Uterus (tissue), 4 donors: ENCODE data around the gene CDC42BPG. TPM values are rescaled to one million over a fixed set of nuclear protein-coding genes. Genes with fewer than 3 reads are reported as not detected.

Source experiments
- DNase-seq, 2 donors: peaks; one replicate each; pipeline ENCODE4 v3.0.0-alpha.2; 2019 to 2020
- H3K27ac ChIP-seq, 2 donors: fragments of 200-600 bp; sonication (generic); 1 replicate in 1 of 2; 2 replicates in 1 of 2; pipeline ENCODE4 v1.5.1; 2016 to 2018
- H3K27me3 ChIP-seq, 2 donors: fragments of 200-600 bp; sonication (generic); one replicate each; pipeline ENCODE4 v1.5.1; 2018 to 2019; ENCODE audit warnings: control low read depth in 1 of 2
- H3K36me3 ChIP-seq, 2 donors: fragments of 200-600 bp; sonication (generic); one replicate each; pipeline ENCODE4 v1.5.1; 2019; ENCODE audit warnings: control low read depth in 1 of 2
- H3K4me1 ChIP-seq, 2 donors: fragments of 200-600 bp; sonication (generic); one replicate each; pipeline ENCODE4 v1.5.1; 2018 to 2019; ENCODE audit warnings: control low read depth in 1 of 2
- H3K4me3 ChIP-seq, 2 donors: fragments of 200-600 bp; sonication (generic); 1 replicate in 1 of 2; 2 replicates in 1 of 2; pipeline ENCODE4 v1.5.1; 2018 to 2019; ENCODE audit warnings: mild to moderate bottlenecking in 1 of 2
- H3K9me3 ChIP-seq, 2 donors: fragments of 200-600 bp; sonication (generic); one replicate each; pipeline ENCODE4 v1.5.1; 2019; ENCODE audit warnings: control low read depth in 1 of 2
- POLR2A ChIP-seq, 2 donors: fragments of 450-650 bp; IDR thresholded peaks; one replicate each; pipeline ENCODE4 v1.6.1; 2016; ENCODE audit warnings: antibody characterized with exemption in 2 of 2, mild to moderate bottlenecking in 1 of 2, moderate library complexity in 1 of 2
- intact Hi-C: fragments of 100-400 bp; cut with DNase I; formaldehyde crosslinking; loops from one replicate; pipeline ENCODE4 v1.15.1; 2023; ENCODE audit warnings: low total_unique reads
- total RNA-seq, 4 donors: library from RNA; depleted of rRNA in 3 of 4; stranded (reverse); fragments of >200 nt in 3 of 4; gene quantifications; one replicate each; pipeline versions ENCODE4 v1.1.0 to v1.2.4, GENCODE V29; 2014 to 2023
- TF ChIP-seq, protein P1 (sequence below), 4 experiments: fragments of 200-600 bp in 2 of 4; fragments of 450-650 bp in 2 of 4; sonication (generic) in 2 of 4; IDR thresholded peaks; one replicate each; pipeline ENCODE4 v1.5.1; 2016 to 2019; ENCODE audit warnings: antibody characterized with exemption in 4 of 4, mild to moderate bottlenecking in 2 of 4, moderate library complexity in 1 of 4
- donor health status: DM: yes; HTN: yes; CAD: no.

The CDC42BPG gene
- total RNA-seq, 4 donors from 2014 or later: under 0.01 to 2.7 (median 0.30) TPM

DNA sequence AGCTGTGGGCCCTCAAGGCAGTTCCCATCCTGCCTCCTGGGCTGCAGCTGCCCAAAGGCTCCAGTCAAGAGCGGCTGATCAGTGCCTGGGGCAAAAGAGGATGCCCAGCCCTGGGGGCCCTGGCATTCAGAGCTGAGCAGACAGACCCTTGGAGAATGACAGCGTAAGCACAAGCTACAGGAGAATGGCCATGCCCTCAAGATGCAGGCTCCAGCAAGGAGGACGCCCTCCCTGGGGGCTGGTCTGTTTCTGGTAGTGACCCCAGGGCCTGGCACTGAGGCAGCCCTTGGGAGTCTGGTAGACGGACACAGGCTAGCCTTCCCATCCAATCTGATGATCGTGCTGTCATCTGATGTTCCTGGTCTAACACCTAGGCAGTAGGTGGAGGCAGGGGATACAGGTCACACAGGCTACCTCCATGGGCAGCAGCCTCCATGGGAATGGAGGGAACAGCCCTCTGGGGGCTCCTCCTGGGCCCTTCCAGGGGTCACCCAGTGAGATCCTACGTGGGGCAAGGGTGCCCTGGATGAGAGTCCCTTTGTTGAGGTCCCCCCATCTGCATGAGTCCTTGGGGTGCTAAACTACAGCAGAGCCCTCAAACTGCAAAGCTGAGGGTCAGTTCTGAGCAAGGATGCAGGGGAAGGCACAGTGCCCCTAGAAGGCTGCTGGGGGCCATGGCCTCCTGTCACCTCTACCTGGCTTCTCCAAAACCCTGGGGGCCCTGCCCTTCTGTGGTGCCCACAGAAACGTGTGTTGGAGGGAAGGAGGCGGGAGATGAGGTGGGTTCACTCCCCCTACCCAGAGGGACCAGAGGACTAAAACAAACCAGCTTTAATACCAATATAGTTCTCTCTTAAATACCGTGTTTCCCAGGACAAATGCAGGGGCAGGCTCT lies 55.9 kb downstream of the CDC42BPG start:
- no peaks in the 10 kb centered on the region for H3K4me1 ChIP-seq
- intact Hi-C loops: no loop called here
- TF ChIP-seq POLR2A (IDR thresholded peaks at IDR 0.05): no peak
- TF ChIP-seq, protein P1, sequence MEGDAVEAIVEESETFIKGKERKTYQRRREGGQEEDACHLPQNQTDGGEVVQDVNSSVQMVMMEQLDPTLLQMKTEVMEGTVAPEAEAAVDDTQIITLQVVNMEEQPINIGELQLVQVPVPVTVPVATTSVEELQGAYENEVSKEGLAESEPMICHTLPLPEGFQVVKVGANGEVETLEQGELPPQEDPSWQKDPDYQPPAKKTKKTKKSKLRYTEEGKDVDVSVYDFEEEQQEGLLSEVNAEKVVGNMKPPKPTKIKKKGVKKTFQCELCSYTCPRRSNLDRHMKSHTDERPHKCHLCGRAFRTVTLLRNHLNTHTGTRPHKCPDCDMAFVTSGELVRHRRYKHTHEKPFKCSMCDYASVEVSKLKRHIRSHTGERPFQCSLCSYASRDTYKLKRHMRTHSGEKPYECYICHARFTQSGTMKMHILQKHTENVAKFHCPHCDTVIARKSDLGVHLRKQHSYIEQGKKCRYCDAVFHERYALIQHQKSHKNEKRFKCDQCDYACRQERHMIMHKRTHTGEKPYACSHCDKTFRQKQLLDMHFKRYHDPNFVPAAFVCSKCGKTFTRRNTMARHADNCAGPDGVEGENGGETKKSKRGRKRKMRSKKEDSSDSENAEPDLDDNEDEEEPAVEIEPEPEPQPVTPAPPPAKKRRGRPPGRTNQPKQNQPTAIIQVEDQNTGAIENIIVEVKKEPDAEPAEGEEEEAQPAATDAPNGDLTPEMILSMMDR (IDR thresholded peaks at IDR 0.05): no peak
- H3K9me3 ChIP-seq: no peaks in the 10 kb centered on the region
- no peaks in the 10 kb centered on the region for H3K36me3 ChIP-seq
- DNase-seq: no peak
- no peak overlapping the region for H3K27ac ChIP-seq
- H3K27me3 ChIP-seq: no peaks in the 10 kb centered on the region
- H3K4me3 ChIP-seq: no peak overlapping the region

DNA sequence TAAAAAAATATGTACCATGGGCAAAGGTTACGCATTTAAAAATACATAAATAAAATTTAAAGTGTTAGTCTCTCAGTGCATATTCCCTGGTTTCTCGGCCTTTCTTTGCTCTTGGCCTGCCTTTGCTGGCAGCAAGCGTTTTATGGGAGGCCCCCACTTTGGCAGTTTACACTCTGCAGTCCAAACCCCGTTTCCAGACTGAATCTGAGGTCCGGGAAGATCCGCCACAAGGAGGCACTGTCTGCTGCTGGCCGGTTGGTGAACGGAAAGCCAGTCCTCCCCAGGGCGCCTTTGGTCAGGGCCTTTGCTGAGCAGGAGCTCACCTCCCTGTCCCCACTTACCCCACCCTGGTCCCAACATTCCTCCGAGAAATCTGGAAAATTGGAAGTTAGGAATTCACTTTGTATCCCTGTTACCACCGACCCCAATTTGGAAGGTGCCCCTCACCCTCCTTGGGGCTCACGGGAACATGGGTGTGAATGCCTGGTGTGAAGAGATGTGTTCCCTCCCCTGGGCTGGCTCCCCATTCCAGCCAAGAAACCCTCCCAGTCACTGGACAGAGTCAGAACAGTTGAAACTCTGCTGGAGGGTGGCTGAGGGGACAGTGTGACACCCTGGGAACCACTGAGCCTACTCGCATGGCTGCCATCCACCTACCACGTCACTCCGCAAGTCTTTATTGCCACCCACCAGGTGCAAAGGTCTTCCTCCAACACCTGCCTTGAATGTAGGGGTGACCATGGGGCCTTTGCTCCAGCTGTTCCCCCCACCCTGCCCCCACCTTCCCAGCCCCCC lies 56.7 kb downstream of the CDC42BPG start:
- H3K27ac ChIP-seq: no peak overlapping the region
- intact Hi-C loops: no loop called here

DNA sequence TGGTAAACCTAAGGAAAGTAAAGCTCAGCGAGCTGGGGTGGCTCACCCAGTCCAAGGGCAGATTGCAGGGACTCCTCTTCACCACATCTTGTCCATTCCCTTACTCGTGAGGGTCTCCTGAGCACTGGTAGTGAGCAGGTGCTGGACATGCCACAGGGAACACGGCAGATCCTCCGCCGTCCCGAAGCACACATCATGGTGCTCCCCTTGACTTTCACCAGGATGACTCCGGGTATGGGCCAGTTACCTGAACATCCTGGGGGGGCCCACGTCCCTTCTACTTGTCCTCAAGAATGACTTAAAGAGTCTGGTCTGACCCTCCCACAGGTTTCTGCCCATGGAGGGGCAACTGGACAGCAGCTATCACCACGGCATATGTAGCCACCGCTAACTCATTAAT lies 58.1 kb downstream of the CDC42BPG start:
- Histone ChIP-seq H3K4me3 (no peak overlapping the region), H3K9me3 (no peaks in the 10 kb centered on the region), H3K27ac (no peak overlapping the region), H3K27me3 (no peaks in the 10 kb centered on the region), H3K4me1 (no peaks in the 10 kb centered on the region), H3K36me3 (no peaks in the 10 kb centered on the region)
- TF ChIP-seq POLR2A (IDR thresholded peaks at IDR 0.05): no peak
- TF ChIP-seq, protein P1 (IDR thresholded peaks at IDR 0.05): no peak
- DNase-seq: no peak
- intact Hi-C loops: no loop called here

More for the DNA sequence above, 56.7 kb downstream of the CDC42BPG start:
- TF ChIP-seq, protein P1 (IDR thresholded peaks at IDR 0.05): peak in 3 of 4 experiments; percentile 41 to 51 (median 50)
- TF ChIP-seq POLR2A (IDR thresholded peaks at IDR 0.05): no peak
- Histone ChIP-seq H3K9me3 (no peaks in the 10 kb centered on the region), H3K4me1 (no peaks in the 10 kb centered on the region), H3K36me3 (no peaks in the 10 kb centered on the region), H3K27me3 (no peaks in the 10 kb centered on the region), H3K4me3 (no peak overlapping the region)
- DNase-seq: peak in 1 of 2 donors; percentile 42

DNA sequence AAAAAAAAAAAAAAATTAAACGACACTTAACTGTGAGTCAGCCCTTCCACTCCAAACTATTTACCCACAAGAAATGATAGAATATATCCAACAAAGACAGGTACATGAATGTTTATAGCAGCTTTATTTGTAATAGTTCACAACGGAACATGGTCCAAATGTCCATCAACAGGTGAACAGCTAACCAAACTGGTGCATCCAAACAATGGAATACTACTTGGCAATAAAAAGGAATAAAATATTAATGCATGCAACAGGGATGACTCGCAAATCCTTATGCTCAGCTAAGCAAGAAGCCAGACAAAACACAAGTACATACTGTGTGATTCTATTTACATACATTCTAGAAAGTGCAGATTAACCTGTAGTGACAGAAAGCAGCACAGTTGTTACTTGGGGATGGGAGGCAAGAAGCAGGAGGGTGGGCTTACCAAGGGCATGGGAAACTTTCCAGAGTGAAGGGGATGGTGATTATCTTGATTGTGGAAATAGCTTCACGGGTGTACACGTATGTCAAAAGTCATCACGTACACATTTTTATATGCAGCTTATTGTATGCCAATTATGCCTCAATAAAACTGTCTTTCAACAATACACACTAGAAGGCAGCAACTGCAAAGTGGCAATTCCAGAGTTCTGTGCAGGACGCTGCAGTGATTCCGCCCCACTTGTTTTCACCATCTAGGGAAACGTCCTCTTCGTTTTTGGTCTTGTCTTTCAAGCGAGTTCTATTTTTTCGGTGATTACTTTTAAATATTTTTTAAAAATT lies 59.5 kb downstream of the CDC42BPG start:
- no peak for TF ChIP-seq POLR2A (IDR thresholded peaks at IDR 0.05)
- TF ChIP-seq, protein P1 (IDR thresholded peaks at IDR 0.05): no peak
- H3K4me3 ChIP-seq: no peak overlapping the region
- no peaks in the 10 kb centered on the region for H3K27me3 ChIP-seq
- H3K4me1 ChIP-seq: no peaks in the 10 kb centered on the region
- no peaks in the 10 kb centered on the region for H3K9me3 ChIP-seq
- intact Hi-C loops: no loop called here
- H3K27ac ChIP-seq: no peak overlapping the region
- no peaks in the 10 kb centered on the region for H3K36me3 ChIP-seq
- no peak for DNase-seq
